Activated CD4-positive, CD25-positive, alpha-beta regulatory T cell treated with anti-CD3 and anti-CD28 coated beads, Interleukin-2, amount 50 U/mL, for 24 hours (primary cell): ENCODE data around the gene TTF2.
A peak's percentile ranks its signal among the peaks of the same experiment; 100 is the strongest.
"Not testable (repeated sequence)": the region's sequence is repeated elsewhere in the genome, so short reads cannot be mapped to it uniquely, and the experiment has no call there.

ENCODE experiments used
- ATAC-seq, 2 donors: fragments of 150-1000 bp; cut with Tn5 transposase; one replicate each; pipeline ENCODE4 v1.10.0; 2021; ENCODE audit warnings: mild to moderate bottlenecking in 1 of 2, moderate library complexity in 1 of 2

TTF2 gene

DNA sequence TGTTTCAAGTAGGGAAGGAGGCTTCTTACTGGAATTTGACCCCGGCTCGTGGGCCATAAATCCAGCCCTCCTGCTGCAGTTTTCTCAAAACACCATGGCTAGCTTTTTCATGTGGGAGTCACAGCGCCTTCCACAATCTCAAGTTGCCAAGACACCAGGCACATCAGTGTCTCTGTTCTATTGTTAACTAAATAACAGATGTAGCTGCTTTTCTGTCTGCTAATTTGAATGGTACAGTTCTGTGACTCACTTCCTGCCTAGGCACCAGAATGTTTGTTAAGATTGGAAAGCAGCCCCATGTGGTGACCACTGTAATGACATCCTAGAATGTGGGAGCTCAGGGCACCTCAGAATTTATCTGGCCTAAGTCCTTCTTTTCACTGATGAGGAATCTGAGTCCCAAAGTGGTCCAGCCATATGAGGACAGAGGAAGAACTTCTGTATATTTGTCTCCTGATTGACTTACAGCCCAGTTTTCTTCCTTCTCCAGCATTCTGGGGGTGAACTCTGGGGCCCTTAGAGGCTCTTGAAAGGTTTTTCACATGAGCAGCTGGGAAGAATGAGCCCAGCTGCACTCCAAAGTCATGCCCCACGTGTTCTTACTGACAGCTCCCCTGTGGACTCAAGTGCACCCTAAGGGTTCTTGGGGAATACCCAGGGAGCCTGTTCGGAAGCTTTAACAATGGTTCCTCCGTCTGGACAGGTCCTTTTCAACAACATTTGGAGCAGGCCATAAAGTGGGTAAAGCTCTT, 33.9 kb downstream of the TTF2 start:
- ATAC-seq = peak; percentile 68 to 78

GRCh38 chr1:117094841-117095604, 34.9 kb downstream of the TTF2 start:
- ATAC-seq = no peak

- no peak for ATAC-seq
These were observed 36.9 kb downstream of the TTF2 start for GRCh38 chr1:117096951-117097408.

- no peak for ATAC-seq
These were observed 37.3 kb downstream of the TTF2 start for GRCh38 chr1:117097443-117097842.

- no peak for ATAC-seq
These were observed 38.3 kb downstream of the TTF2 start for GRCh38 chr1:117098287-117098890.

- no peak for ATAC-seq
These were observed 41.2 kb downstream of the TTF2 start for GRCh38 chr1:117101334-117101733.

DNA sequence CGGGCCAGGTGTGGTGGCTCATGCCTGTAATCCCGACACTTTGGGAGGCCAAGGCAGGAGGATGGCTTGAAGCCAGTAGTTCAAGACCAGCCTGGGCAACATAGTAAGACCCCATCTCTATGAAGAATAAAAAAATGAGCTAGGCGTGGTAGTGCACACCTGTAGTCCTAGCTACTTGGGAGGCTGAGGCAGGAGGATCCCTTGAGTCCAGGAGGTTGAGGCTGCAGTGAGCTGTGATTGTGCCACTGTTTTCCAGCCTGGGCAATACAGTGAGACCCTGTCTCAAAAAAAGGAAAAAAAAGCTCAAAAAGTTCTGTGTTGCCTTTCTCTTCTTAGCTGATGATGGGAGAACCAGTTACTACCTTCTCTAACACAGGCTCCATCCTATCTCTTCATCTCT, 41.7 kb downstream of the TTF2 start:
- not testable (repeated sequence) for ATAC-seq

- ATAC-seq = no peak
These were observed 44.9 kb downstream of the TTF2 start for GRCh38 chr1:117104986-117105385.

DNA sequence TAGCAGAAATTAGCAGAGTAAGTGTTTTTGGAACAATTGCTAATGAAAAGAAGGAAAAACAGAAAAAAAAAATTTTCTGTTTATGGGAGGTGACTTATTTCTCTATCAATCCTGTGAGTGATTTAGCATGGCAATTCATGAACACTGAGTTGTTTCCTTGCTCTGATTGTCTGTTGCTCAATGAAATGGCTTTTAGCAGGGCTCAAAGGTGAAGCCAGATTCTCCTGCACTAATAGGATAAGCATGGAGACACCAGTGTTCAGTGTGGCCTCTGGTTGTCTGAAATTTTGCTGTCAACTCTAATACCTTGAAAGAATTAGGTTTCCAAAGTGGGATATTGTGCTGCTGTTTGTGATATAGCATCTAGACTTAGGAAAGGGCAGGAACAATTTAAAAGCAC, 45.6 kb downstream of the TTF2 start:
- ATAC-seq = no peak

DNA sequence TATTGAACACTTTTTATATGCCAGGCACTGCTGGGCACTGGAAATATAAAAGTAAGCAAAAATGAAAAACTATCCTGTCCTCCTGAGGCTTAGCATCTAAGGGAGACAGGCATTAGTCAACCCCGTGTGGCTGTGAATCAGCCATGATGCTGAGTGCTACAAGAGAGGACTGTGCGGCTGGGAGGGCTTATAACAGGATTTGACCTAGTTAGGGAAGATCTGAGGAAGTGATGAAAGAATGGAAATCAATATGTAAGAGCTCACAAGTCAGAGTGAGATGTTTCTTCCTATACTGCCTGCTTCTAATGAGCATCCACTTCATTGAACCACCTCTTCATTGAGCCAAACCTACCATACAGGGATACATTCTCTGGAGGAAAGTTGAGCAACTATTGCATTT, 46.4 kb downstream of the TTF2 start:
- peak in 1 of 2 donors; percentile 40 for ATAC-seq

DNA sequence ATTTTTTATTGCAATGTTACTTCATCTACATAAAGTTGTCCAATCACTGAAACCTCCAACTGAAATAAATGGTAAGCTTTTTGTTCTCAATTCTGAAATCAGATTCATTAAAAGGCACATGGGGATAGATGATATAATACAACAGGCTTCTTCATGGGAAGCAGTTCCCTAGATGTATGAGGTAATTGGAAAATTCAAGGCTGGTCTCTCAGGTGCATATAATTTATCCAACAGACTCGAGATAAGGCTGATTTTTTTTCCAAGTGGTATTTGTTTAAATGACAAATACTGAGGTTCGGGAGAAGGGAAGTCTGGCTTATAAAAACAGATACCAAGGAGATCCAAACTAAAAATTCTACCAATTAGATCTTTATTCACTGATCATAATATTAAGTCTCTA, 47.2 kb downstream of the TTF2 start:
- no peak for ATAC-seq

GRCh38 chr1:117110774-117111173, 50.6 kb downstream of the TTF2 start:
- ATAC-seq = peak; percentile 66 to 68

GRCh38 chr1:117112047-117112717, 52.1 kb downstream of the TTF2 start:
- ATAC-seq = no peak

- no peak for ATAC-seq
These were observed 53.1 kb downstream of the TTF2 start for GRCh38 chr1:117113199-117113598.

DNA sequence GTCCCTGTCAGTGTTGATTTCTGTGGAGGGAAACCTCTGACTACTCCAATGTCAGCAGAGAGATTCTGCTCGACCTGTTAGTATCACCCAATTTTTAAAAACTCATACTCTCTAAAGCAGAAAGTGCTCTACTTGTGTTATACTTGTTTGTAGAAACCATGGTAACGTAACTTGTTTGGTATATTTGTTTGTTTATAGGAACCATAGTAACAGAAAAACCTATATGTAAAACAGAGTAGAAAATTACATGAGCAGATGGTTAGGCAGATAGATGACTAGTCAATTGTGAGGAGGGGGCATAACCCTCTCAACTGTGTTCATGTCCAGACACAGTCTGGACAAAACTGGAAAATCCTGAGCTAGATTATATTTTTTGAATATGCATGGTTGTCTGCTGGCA, 54.8 kb downstream of the TTF2 start:
- peak in 1 of 2 donors; percentile 33 for ATAC-seq

- no peak for ATAC-seq
These were observed 56.1 kb downstream of the TTF2 start for GRCh38 chr1:117116090-117116783.

- ATAC-seq = no peak
These were observed 56.6 kb downstream of the TTF2 start for GRCh38 chr1:117116784-117117130.

DNA sequence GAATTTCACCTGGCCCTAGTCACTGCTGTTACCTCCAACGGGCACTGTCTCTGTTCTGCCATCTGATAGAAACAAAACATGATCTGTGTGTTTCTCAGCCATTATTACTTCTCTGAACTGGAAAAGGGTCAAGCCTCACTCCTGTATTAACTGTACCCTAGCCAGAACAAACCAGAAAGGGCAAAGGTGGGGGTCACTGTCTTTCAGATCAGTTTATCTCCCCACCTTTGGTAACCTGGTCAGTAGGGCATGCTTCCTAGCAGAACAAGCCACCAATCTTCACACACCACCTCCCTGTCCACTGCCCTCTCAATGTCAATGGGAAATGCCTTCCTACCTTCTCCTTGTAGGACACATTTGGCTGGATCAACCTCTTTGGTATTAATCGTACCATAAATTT, 57.6 kb downstream of the TTF2 start:
- no peak for ATAC-seq

- no peak for ATAC-seq
These were observed 58.0 kb downstream of the TTF2 start for GRCh38 chr1:117118137-117118536.

- ATAC-seq = not testable (repeated sequence)
These were observed 59.0 kb downstream of the TTF2 start for GRCh38 chr1:117119144-117119543.

GRCh38 chr1:117120774-117121588, 60.9 kb downstream of the TTF2 start:
- ATAC-seq = no peak
